Sigmoid colon (tissue), 7 donors: Measurements from ENCODE around the gene S100A13. TPM values are rescaled to one million over a fixed set of nuclear protein-coding genes. Genes with fewer than 3 reads are reported as not detected.
A peak's percentile ranks its signal among the peaks of the same experiment; 100 is the strongest.
"Not testable (repeated sequence)": the region's sequence is repeated elsewhere in the genome, so short reads cannot be mapped to it uniquely, and the experiment has no call there.

ENCODE experiments used
- DNase-seq: peaks from one replicate; pipeline ENCODE4 v3.0.0-alpha.2; 2019
- H3K27ac ChIP-seq, 4 donors: fragments of 200-600 bp; sonication (generic); one replicate each; pipeline ENCODE4 v1.5.1; 2016 to 2019; ENCODE audit warnings: mild to moderate bottlenecking in 1 of 4
- H3K27me3 ChIP-seq, 3 donors: fragments of 200-600 bp; sonication (generic); one replicate each; pipeline ENCODE4 v1.5.1; 2019; ENCODE audit warnings: mild to moderate bottlenecking in 1 of 3
- H3K36me3 ChIP-seq, 4 donors: fragments of 200-600 bp; sonication (generic); one replicate each; pipeline ENCODE4 v1.5.1; 2016 to 2019
- H3K4me1 ChIP-seq, 4 donors: fragments of 200-600 bp; sonication (generic); one replicate each; pipeline ENCODE4 v1.5.1; 2017 to 2019
- H3K4me3 ChIP-seq, 4 donors: fragments of 200-600 bp; sonication (generic); one replicate each; pipeline ENCODE4 v1.5.1; 2017 to 2019; ENCODE audit warnings: mild to moderate bottlenecking in 2 of 4, moderate library complexity in 1 of 4
- H3K9me3 ChIP-seq, 4 donors: fragments of 200-600 bp in 3 of 4; sonication (generic) in 3 of 4; one replicate each; pipeline versions ENCODE4 v1.5.1 to v1.6.1; 2013 to 2019
- CTCF ChIP-seq, 4 experiments: fragments of 450-650 bp in 3 of 4; fragments of 200-600 bp in 1 of 4; IDR thresholded peaks; one replicate each; pipeline ENCODE4 v1.5.1; 2016 to 2019; ENCODE audit warnings: antibody characterized with exemption in 4 of 4, mild to moderate bottlenecking in 3 of 4, moderate library complexity in 2 of 4
- EP300 ChIP-seq, 4 donors: sonication (generic); formaldehyde crosslinking; IDR thresholded peaks; one replicate each; pipeline ENCODE4 v1.6.1; 2017; ENCODE audit warnings: antibody characterized with exemption in 4 of 4
- POLR2A ChIP-seq, 2 donors: fragments of 450-650 bp; IDR thresholded peaks; one replicate each; pipeline ENCODE4 v1.6.1; 2016; ENCODE audit warnings: antibody characterized with exemption in 2 of 2, mild to moderate bottlenecking in 2 of 2, moderate library complexity in 2 of 2
- POLR2AphosphoS5 ChIP-seq, 4 donors: sonication (generic); formaldehyde crosslinking; IDR thresholded peaks; one replicate each; pipeline ENCODE4 v1.6.1; 2017; ENCODE audit warnings: antibody characterized with exemption in 4 of 4
- WGBS, 2 donors: extraction: QIAGEN DNeasy Blood & Tissue Kit; methylation state at CpG; one replicate each; pipeline ENCODE4 v1.1.7; 2013; 5-methylcytosine and 5-hydroxymethylcytosine counted together
- intact Hi-C: fragments of 100-400 bp; cut with DNase I; formaldehyde crosslinking; loops from one replicate; pipeline ENCODE4 v1.15.1; 2023
- polyA plus RNA-seq, 3 donors: library from polyadenylated mRNA; stranded (reverse); fragments of 200-250 nt; gene quantifications; one replicate each; pipeline ENCODE4 v1.2.3, GENCODE V29; 2013
- total RNA-seq, 4 donors: library from RNA; depleted of rRNA; stranded (reverse); fragments of >200 nt; gene quantifications; one replicate each; pipeline ENCODE4 v1.1.0, GENCODE V29; 2016
- donor health status: healthy with polysubstance abuse.
- donor health status: Bipolar disorder and iron deficiency.
- donor health status: healthy.

S100A13 gene
- total and polyA plus RNA-seq, 7 donors, result 86.3 to 305 (median 276) TPM

- TF ChIP-seq POLR2AphosphoS5 (IDR thresholded peaks at IDR 0.05), result no peak
- Histone ChIP-seq H3K27ac (no peak overlapping the region), H3K4me1 (no peaks in the 10 kb centered on the region), H3K9me3 (no peaks in the 10 kb centered on the region), H3K4me3 (no peak overlapping the region), H3K36me3 (no peaks in the 10 kb centered on the region), H3K27me3 (no peaks in the 10 kb centered on the region)
- DNase-seq, result peak; percentile 24
- 80 to 82% methylated on average over 5 of the region's 5 CpGs for WGBS, 2 donors
- intact Hi-C loops, result no loop called here
Measured at GRCh38 chr1:153587314-153587713, 40.0 kb downstream of the S100A13 start.

GRCh38 chr1:153586347-153586746, 41.0 kb downstream of the S100A13 start:
- no peak for DNase-seq
- H3K4me3 ChIP-seq, result no peak overlapping the region
- WGBS, 2 donors, result 36 to 48% methylated on average over 1 of the region's 1 CpG
- H3K27me3 ChIP-seq, result no peaks in the 10 kb centered on the region
- H3K4me1 ChIP-seq, result no peaks in the 10 kb centered on the region
- no peaks in the 10 kb centered on the region for H3K36me3 ChIP-seq
- no peak overlapping the region for H3K27ac ChIP-seq
- intact Hi-C loops, result no loop called here
- TF ChIP-seq CTCF (IDR thresholded peaks at IDR 0.05) (no peak), POLR2A (IDR thresholded peaks at IDR 0.05) (no peak), EP300 (IDR thresholded peaks at IDR 0.05) (no peak), POLR2AphosphoS5 (IDR thresholded peaks at IDR 0.05) (no peak)
- H3K9me3 ChIP-seq, result no peaks in the 10 kb centered on the region

GRCh38 chr1:153585006-153585405, 42.3 kb downstream of the S100A13 start:
- no peak overlapping the region for H3K27ac ChIP-seq
- H3K4me3 ChIP-seq, result no peak overlapping the region
- no peaks in the 10 kb centered on the region for H3K9me3 ChIP-seq
- H3K27me3 ChIP-seq, result no peaks in the 10 kb centered on the region
- no peak for DNase-seq
- H3K36me3 ChIP-seq, result no peaks in the 10 kb centered on the region
- no peak for TF ChIP-seq POLR2A (IDR thresholded peaks at IDR 0.05)
- TF ChIP-seq EP300 (IDR thresholded peaks at IDR 0.05), result no peak
- TF ChIP-seq POLR2AphosphoS5 (IDR thresholded peaks at IDR 0.05), result no peak
- TF ChIP-seq CTCF (IDR thresholded peaks at IDR 0.05), result no peak
- H3K4me1 ChIP-seq, result no peaks in the 10 kb centered on the region
- intact Hi-C loops, result no loop called here
- 91 to 98% methylated on average over 1 of the region's 1 CpG for WGBS, 2 donors

GRCh38 chr1:153583976-153584375, 43.3 kb downstream of the S100A13 start:
- intact Hi-C loops, result no loop called here
- DNase-seq, result no peak
- no peaks in the 10 kb centered on the region for H3K27me3 ChIP-seq
- WGBS, 2 donors, result 88 to 91% methylated on average over 2 of the region's 2 CpGs
- H3K4me1 ChIP-seq, result no peaks in the 10 kb centered on the region
- TF ChIP-seq POLR2A (IDR thresholded peaks at IDR 0.05), result no peak
- no peak for TF ChIP-seq EP300 (IDR thresholded peaks at IDR 0.05)
- TF ChIP-seq CTCF (IDR thresholded peaks at IDR 0.05), result no peak
- no peak for TF ChIP-seq POLR2AphosphoS5 (IDR thresholded peaks at IDR 0.05)
- no peaks in the 10 kb centered on the region for H3K36me3 ChIP-seq
- H3K27ac ChIP-seq, result no peak overlapping the region
- no peak overlapping the region for H3K4me3 ChIP-seq
- no peaks in the 10 kb centered on the region for H3K9me3 ChIP-seq

GRCh38 chr1:153583514-153583913, 43.8 kb downstream of the S100A13 start:
- H3K27me3 ChIP-seq, intact Hi-C loops, DNase-seq, H3K4me1 ChIP-seq, H3K9me3 ChIP-seq, H3K27ac ChIP-seq, H3K4me3 ChIP-seq, H3K36me3 ChIP-seq: not testable (repeated sequence)
- 92 to 93% methylated on average over 3 of the region's 3 CpGs for WGBS, 2 donors

- H3K4me3 ChIP-seq, H3K36me3 ChIP-seq, H3K9me3 ChIP-seq, H3K27ac ChIP-seq, H3K27me3 ChIP-seq, DNase-seq, H3K4me1 ChIP-seq, intact Hi-C loops: not testable (repeated sequence)
- 95 to 96% methylated on average over 34 of the region's 34 CpGs for WGBS, 2 donors
Measured at GRCh38 chr1:153582836-153583235, 44.5 kb downstream of the S100A13 start.
